Measurements from ENCODE around the gene NTRK2.

Gene NTRK2

DNA sequence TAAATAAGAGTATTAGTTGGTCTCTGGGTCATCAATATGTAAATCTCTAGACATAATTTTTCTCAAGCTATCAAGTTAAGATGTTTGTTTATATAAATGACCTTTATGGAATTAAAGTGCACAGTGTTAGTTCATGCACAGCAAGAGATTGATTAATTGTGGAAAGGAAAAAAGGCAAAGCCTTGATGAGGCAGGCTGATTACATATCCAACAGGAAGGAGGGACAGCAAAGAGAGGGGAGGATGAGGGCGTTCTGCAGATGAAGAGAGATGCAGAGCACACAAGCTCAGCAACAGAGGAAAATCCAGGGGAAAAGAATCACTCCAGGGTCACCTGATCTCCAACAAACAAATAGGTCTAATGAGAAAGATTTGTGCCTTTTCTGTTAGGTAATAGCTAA, 16.5 kb downstream of the NTRK2 start:
- no peak for DNase-seq

DNA sequence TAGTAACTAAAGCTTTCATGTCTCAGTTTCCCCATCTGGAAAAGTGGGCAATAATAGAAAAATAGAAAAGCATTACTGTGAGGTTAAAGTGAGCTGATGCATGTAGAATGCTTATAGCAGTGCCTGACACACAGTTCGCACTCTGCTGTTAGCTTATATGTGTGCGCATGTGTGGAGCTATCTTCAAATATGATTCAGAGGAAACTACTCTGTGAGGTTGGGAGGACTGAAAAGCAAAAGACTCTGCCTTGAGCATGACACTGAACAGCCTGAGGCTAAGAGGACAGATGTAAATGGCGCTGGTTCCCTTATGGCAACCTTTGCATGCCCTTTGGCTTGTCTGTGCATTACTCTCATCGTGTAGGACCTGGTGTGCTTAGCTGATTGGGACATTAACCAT, 19.4 kb downstream of the NTRK2 start:
- DNase-seq = no peak

DNA sequence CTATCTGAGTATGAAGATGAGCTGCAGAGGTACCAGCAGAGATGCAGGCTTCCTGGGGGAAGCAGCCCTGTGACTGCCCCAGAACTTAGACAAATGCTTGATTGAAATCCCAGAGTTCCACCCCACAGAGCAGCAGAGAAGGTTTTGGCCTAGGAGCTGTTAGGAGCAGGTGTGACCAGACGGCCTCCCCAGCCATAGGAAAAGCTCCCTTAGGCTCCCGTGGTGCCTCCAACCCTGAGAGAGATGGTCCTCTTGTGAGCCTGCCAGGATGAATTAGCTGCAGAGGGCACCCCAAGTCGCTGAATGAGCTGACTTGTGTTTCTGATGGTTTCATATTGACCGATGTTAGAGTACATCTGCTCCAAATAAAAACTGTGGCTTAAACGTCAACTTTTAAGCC, 22.1 kb downstream of the NTRK2 start:
- no peak for DNase-seq

DNA sequence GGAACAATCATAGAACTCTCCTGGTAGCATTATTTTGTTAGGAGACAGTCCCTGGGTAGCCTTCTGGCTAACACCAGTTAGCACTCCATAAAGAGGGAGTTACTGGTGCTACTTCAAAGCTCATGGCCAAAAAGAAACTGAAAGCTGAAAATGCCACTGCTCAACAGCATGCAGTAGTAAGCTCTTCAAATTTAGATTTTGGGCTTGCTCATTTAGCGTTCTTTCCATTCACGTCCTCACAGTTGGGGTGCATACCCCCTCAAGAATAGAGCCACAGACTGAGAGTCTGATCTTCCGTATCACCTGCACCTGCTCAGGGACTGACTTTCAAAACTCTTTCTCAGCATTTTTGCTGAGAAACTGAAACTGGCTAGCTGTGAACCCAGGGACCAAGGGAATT, 24.7 kb downstream of the NTRK2 start:
- no peak for DNase-seq

DNA sequence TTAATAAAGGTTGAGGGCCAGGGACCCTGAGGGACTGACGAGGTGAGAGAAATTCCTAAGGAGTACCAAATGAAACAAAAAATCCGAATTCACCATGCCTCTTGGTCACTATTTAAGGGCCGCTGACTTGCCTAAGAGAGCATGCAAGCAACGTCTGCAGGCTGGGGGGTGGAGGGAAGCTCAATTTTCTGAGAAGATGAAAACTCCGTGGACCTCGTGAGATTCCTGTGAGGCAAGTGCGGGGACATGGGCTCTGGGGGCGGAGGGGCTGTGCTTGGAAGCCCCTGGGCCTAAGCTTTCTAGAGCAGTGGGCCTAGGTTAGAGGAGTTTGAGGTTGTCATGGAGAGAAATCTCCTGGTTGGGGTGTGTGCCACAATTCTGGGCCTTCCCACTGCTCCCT, 27.5 kb downstream of the NTRK2 start:
- no peak for DNase-seq

DNA sequence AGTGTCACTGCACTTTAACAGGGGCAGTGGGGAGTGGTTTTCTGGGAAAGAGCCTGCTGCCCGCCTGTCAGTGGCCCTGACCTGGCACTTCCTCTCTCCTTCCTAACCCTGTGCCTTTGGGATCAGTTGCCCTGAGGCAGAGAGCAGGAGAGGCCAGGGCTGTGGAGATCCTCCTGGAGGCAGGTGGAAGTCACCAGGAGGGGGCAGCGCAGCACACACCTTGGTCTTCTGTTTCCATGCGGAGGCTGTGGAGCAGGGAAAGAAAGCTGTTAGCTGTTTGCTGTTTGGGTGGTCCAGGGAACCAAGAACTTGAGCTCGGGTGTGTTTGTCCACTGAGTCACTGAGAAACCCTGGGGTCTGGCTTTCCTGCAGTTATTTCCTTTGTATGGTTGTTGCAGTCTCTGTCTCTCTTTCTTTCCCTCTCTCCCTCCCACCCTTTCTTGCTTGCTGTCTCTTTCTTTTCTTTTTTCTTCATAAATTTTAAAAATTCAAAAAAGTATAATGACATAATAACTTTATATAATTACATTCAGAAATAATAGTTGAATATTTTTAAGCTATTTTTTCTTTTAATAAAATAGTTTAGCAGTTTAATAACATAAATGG, 28.1 kb downstream of the NTRK2 start:
- DNase-seq = no peak

DNA sequence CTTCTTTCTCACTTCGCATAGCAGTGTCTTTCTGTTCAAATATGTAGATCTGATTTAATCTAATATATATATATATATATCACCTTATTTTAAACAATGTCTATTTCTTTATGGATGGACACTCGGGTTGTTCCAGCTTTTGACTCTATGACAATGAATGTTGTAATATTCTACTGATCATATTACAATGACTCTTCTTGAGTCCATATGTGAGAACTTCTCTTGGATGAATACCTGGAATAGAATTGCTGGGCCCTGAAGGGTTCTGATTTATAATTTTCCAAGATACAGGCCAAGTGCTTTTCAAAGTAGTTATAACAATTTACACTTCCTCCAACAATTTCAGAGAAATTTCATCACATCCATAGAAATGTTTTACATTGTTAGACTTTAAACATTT, 28.8 kb downstream of the NTRK2 start:
- DNase-seq = no peak

DNA sequence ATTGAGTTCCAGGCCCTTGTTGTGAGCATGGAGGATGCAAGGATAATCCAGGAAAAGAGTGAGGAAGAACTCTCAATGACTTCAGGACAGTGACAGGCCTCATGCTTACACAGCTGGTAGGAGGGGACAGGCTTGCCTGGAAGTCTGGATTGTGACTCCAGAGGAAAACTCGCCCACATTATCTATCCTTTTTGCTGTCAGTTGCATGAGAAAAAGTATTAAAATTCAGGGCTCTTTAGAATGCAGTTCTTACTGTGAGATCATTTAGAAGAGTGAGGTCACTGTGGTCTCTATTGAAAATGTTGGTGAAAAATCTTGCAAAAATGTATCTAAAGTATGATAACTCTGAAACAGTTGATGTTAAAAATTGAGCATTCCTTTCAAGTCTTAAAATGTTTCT, 30.5 kb downstream of the NTRK2 start:
- no peak for DNase-seq

DNA sequence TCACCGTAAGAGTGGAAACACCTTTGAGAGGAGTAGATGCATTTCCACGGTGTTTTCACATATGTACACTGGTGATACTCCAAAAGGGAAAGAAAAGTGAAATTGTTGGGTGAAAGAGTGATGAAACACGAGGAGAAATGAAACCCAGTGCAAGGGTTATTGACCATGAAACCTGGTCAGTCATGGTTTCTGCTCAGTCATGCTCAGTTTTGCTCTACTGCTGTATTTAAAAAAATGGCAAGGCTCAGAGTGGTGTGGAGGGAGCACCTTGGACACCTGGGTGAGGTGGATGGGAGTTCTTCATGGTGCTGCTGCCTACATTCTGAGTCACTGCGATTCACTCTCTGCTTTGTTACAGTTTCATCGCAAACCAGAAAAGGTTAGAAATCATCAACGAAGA, 32.3 kb downstream of the NTRK2 start:
- peak; percentile 25 for DNase-seq

DNA sequence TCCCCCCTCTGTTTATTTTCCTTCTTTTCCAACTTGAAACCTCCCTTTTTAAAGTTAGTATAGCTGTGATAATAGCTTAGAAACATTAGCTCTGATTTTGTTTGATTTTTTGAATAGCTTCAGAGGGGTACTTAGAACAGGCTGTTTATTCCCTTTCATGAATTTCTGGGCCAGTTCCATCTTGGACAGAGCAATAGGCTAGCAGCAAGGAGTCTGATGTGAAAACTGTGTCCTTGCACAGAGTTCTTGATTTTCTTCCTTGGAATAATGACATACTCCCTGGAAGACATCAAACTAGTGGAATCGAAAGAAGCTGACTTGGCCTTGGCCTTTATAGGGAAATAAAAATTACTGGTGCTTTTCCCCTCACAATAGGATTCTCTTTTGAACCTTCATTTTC, 32.9 kb downstream of the NTRK2 start:
- no peak for DNase-seq

DNA sequence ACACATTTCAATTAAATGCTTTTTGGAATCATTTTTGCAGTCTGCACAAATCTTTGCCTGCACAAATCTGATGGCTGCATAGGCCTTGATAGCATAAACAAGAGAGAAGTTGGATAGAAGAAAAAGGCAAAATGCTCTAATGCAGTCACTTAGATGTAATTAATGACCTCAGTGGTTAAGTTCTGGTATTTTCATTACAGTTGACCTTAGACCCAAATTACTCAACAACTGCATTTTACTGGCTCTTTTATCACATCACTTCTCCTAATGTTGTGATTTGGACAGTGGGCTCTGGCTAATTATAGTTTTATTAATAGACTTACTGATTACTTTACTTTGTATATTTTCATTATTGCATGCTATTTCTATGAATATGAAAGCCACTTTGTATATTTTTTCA, 34.3 kb downstream of the NTRK2 start:
- DNase-seq = no peak

DNA sequence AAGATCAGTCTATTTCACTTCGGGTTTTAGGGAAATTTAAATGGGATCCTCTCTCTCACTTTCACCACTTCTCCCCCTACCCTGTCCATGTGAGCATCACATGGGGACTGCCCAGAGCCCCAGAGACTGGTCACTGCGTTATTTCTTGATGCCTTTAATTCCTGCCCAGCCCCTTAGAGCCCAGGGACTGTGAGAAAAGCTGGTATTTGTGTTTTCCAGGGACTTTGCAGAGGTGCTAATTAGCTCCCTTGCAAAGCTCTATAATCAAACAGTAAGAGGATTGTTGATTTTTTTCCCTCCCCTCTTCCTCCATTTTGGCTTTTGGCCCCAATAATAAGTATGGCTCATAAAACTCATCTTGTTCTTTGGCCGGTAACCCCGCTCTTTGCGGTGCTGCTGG, 35.6 kb downstream of the NTRK2 start:
- no peak for DNase-seq

DNA sequence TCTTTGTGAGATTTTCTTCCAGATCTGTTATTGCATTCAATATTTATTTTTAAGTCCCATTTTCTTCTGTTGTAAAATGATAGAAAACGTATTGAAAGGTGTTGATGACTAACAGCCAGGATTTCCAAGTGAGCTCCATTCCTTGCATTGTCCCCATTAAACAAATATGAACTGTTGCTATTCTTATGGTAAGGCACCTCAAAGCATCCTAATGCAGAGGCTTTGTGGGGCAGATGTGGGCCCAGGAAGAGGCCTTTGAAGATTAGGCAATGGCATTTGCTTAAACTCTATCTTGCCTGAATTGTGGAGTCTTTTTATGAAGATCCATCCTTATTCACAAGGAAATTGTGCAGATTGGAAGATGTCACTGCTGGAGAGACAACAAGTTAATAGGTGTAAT, 38.9 kb downstream of the NTRK2 start:
- DNase-seq = no peak

DNA sequence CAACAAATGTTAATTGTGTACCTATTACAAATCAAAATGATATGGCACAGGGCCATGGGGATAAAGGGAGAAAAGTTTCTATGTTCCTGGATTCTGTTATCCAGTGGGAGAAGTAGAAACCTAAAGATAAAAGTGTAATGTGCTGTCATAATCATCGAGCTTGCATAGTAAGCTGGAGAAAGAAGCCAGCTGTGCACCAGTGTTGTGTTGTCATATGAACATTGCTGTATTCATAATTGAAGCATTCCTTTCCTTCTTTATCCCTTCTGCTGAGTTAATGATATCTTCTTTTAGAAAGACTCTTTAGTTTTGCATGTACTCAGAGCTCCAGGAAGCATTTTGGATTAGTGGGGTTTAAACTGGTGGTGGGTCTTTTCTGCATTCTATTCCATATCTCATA, 39.5 kb downstream of the NTRK2 start:
- DNase-seq = peak; percentile 32

DNA sequence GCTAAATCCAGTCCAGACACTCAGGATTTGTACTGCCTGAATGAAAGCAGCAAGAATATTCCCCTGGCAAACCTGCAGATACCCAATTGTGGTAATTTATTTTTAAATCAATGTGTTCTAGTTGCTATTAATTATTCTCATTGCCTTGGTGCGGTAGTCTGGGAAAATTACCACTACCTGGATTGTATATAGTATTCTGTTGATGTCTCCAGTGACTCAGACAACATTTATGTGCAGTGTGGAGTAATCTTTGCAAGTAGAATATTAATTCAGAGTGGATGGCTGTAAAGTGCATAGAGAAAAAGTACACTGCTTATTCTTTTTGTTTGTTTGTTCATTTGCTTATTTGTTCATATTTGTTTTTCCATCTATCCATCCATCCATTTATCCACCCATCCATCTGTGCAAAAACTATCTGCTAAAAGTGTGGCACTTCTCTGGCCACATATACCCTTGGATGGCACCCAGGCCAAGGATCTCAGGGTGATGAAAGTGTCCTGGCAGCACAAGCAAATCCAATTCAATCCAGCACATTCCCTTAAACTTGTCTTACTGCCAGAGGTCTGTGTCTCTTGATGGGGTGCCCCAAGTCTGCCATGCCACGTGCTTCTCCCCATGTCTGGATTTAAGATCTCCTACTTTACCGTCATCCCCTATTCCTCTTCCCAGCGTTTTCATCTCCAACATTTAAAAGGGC, 41.3 kb downstream of the NTRK2 start:
- DNase-seq = no peak

DNA sequence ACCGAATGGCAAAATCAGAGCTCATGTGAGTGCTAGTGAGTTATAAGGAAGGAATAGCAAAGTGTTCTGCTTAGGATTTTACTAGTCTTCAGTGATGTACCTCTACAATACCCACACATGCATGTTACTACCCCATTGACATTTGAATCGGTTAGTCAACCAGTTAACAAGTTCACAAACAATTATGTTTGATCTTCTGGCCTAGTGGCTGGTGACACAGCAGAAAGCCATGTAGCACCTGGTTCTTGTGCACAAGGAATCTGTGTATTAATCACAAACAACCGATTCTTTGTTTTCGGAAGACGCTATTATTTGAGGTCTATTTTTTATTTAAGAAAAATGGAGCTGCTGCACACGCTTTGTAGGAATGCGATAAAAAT, 41.9 kb downstream of the NTRK2 start:
- DNase-seq = no peak

DNA sequence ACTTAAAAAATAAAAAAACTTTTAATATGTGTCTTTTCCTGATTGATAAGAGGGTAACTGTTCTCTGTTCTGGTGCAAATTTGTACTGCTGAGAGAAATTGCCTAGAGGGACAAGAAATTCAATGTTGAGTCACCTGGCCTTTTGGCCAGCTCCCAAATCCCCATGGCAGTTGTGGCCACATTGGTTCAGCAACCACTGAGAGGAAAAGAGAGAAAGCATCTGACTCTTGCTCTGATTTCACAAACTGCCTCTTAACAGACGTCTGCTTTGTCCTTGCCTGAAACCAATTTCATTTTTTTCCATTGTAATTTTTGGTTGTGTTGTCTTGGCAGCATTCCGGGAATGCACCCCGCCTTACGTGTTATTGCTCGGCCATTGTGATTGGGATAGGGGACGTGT, 42.4 kb downstream of the NTRK2 start:
- DNase-seq = peak; percentile 73

DNA sequence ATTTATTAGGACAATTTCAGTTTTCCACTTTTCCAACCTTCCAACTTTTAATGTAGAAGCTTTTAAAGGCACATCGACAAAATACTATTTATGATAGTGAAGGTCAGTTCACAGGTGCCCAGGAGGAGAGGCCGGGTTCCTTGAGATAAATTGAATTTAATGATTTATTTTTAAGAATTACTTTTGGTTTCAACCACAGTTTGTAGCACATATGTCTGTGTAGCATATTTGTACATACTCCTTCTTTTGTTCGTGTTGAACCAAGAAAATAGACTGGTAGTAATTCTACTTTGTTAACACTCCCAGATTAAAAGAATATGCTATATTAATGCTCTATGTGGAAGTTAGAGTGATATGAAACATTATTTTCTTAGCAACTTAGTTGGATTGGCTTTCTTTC, 46.7 kb downstream of the NTRK2 start:
- no peak for DNase-seq

DNA sequence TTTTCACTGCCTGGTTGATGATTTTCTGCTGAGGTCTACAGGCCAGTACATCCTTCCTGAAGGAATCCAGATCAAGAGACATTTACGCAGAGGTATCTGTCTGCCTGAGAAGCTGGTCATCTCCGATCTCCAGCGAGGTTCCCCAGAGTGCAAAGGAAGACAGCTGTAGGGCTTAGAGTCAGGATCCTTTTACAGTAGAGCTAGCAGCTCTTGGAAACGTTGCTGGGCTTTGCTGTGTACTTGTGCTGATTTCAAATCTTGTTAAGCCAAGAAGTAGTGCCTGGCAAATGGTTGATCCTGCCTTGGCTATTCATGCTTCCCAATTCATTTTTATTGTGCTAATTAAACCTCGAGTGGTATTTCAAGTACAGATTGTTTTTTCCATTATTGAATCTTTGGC, 48.9 kb downstream of the NTRK2 start:
- no peak for DNase-seq

DNA sequence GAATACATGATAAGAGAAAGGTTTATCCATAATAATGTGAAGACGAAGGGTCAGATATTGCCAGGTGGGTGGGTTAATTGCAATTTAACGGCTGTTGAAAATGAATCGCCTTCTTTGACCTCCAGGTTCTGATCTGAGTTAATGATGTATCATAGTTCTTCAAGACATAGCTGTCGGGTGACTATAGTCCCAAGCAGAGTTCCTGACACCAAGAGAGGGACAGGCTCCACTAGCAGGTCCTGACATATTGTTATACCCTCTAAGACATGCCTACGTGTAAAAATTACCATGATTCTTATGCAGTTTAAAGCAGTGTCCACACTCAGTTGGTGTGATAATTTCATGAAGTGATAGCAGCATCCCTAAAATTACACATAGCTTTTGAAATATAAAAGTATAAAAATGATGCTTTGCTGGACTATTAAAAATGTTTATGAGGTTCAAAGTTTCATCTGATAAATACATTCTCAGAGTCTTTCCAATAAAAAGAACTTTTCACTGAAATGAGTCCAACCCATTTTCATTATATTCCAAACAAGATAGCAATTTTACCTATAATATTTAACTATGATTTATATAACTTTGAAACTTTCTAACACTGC, 53.0 kb downstream of the NTRK2 start:
- no peak for DNase-seq

DNA sequence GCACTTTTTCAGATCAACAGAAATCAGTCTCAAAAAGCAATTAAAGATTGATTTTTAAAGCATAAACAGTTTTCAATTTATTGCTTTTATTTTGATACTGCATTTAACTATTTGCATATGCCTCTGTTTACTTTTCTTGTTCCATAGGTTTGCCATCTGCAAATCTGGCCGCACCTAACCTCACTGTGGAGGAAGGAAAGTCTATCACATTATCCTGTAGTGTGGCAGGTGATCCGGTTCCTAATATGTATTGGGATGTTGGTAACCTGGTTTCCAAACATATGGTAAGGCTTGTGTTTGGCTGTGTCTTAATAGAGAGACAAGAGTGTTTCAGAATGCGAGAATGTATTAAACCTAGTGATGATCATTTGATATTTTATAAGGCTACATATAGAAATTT, 53.9 kb downstream of the NTRK2 start:
- no peak for DNase-seq

DNA sequence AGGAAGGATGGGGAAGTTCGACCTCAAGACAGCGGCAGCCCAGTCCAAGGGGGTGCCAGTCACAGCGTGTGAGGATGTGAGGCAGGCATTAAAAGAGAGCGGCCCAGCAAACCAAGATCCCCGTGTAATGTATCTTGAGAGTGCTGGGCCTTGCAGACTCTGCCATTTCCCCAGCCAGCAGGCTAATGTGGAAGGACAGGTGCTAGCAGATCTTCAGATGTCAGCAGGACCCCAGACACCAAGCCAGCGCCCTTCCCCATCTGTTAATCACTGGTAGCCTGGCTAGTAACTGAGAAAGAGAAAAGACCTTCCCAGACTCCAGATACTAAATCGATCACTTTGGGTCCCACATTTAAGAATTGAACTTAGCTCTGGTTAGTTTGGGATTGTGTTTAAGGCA, 62.2 kb downstream of the NTRK2 start:
- DNase-seq = no peak

DNA sequence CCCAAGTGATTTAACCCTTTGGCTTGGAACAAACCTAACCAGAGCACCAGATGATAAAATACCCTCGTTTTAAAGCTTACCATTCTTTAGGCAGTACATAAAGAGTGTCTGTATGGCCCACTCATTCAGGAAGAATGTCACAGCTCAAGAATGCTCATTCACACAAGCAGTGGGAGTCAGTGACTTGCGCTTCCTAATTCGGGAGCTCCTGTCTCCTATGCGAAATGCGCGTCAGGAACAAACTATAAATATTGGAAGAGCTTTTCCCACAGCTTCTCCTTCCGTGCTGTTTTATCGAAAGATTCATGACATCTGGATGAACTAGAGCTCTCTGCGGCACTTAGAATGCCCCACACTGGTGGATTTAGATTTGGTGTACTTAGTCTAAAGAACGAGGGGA, 66.6 kb downstream of the NTRK2 start:
- DNase-seq = no peak

DNA sequence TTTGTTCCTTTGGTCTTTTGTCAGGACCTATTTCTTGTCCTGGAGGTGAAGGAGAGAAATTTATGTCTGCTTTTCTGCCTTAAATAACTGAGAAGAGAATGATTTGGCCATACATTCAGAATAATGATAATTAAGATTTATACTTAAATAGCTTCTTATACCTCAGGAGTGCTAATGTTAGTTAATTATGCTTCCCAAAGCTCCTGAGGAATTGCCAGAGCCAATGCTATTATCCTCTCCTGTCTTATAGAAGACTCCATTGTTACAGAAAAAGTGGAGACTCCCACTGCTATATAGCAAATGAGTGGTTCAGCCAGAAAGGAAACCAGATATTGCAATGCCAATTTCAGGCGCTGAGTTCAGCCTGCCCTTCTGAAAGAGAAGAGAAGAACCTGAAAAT, 67.0 kb downstream of the NTRK2 start:
- DNase-seq = no peak

DNA sequence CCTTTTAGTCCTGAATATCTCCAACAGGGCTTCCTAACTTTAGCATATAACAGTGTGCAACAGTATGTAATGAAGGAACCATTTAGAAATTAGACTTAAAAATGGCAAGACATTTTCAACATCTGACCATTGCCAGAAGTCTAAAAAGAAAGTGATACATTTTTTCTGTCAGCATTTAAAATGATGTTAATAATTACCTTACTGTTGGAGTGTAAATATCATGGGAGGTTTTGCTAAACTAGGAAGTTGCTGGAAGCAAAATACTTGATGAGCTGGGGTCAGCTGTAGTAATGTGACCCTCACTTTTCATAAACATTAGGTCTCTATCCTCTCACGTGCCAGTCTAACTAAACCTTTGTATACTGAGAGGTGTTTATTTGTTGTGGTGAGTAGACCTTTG, 68.8 kb downstream of the NTRK2 start:
- no peak for DNase-seq

Measured in MV-4-11 (cell line).